Amniotic epithelial cell (primary cell): ENCODE measurements around the gene SETD6.

Experiments used
- DNase-seq: peaks from one replicate; pipeline ENCODE4 v3.0.0-alpha.2; 2010; ENCODE audit warnings: low read depth

SETD6 gene

DNA sequence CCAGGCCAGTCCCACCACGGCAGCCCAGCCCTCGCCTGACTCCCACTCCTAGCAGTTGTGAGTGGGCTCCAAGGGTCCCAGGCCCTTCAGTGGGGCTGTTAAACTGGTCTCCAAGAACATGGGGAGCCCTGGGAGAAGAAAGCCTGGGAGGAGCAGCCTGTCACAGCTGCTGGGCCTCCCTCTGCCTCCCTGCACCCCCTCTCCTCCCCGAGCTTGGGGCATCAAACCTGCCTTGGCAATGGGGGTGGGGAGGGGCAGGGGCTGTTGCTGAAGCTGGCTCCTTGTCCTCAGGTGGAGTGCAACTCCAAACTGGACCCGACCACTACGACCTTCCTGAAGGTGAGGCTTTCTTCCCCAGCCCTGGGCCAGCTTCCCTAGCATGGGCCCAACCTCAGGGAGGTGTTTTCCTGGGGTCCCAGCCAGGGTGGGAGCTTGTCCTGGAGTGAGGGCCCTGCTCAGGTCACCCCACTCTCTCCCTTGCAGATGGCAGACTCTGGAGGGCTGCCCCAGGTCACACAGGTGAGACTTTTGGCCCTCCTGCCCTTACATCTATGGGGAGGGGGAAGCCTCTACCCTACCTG lies 6.6 kb upstream of the SETD6 start:
- no peak for DNase-seq

DNA sequence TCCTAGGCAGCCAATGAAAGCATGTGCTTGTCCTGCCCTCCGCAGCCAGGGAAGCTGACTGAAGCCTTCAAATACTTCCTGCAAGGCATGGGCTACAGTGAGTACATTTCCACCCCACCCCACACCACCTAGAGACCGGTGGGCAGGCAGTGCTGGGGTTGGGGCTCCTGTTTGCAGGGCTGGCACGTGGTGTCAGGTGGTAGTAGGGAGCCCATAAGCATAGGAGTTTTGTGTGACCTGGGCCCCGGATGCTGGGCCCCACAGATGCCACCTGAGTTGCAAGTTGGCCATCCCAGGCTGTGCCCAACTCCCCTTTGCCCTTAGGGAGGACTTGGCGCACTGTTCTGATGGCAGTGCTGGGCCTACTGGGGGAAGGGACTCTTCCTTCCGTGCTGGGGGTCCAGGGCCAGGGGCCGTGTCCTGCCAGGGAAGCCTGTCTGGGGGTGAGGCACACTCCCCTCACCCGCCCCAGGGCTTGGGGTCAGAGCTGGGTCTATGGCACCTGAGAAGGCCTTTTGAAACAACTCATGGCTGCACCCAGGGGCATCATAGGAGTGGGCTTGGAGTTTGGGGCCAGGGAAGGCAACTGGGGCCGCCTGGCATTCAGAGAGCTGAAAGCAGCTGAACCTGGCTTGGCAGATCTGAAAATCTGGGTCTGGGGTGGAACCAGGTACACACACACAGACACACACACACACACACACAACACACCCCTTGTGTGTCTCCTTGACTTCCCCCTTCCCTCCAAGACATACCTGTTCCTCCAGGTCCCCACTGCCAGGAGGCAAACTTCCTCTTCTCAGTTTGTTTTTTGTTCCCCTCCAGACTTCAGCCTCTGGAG lies 5.8 kb upstream of the SETD6 start:
- no peak for DNase-seq

DNA sequence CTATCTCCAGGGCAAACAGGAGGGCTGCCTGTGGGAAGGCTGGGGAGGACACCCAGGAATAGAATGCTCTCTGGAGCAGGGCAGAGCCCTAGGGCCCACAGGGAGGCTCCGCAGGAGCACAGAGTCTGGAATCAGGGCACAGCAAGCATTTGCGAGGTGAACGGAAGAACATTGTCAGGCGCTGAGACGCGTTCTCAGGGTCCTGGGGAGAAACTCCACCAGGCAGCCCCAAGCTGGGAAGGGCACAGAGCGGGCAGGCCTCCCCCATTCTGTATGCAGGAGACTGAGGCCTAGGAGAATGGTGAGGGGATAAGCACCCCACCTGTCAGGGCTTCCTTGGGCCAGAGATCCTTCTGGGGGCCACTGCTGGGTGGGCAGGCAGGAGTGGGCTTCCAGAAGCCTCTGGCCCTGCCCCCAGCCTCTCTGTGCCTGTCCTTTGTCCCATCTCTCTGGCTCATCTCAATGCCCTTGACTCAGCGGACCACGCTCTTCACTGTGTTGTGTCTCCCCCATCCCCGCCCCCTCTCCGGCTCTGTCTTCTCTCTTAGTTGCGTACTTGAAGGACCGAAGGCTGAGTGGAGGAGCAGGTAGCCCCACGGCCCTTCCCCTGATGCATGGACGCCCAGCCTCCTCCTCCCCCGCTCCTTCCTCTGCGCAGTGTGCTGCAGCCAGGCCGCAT lies 5.1 kb upstream of the SETD6 start:
- no peak for DNase-seq

DNA sequence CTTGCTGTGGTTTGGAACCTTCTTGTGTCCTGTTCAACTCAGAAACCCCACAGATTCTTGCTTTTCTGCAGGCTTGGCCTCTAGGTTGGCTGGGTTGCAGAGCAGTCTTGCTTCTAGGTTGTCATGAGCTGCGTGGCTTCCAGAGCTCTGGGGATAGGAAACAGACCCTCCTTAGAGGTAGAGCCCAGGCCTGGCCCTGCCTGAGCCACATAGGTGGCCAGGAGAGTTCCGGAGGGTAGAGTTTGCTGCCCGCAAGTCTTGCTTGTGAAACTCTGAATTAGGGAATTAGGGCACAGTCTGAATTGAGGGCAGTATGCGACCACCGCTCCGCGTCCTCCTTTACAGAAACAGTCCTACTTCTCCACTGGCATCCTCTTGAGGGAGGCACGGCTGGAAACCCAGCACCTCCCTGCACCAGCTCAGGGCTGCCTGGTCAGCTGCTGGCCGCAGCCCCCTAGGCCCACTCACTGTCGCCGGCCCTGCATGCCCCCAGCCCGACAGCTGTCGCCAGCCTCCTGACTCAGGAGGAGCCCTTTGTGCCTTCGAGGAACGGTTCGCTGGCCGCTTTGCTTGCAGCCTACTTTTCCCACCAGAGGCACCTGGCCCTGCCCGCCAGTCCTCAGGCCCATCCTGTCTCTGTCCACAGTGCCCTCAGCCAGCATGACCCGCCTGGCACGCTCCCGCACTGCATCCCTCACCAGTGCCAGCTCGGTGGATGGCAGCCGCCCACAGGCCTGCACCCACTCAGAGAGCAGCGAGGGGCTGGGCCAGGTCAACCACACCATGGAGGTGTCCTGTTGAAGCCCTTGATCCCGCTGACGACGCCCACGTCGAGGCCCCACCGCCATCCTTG lies 4.3 kb upstream of the SETD6 start:
- DNase-seq = no peak

DNA sequence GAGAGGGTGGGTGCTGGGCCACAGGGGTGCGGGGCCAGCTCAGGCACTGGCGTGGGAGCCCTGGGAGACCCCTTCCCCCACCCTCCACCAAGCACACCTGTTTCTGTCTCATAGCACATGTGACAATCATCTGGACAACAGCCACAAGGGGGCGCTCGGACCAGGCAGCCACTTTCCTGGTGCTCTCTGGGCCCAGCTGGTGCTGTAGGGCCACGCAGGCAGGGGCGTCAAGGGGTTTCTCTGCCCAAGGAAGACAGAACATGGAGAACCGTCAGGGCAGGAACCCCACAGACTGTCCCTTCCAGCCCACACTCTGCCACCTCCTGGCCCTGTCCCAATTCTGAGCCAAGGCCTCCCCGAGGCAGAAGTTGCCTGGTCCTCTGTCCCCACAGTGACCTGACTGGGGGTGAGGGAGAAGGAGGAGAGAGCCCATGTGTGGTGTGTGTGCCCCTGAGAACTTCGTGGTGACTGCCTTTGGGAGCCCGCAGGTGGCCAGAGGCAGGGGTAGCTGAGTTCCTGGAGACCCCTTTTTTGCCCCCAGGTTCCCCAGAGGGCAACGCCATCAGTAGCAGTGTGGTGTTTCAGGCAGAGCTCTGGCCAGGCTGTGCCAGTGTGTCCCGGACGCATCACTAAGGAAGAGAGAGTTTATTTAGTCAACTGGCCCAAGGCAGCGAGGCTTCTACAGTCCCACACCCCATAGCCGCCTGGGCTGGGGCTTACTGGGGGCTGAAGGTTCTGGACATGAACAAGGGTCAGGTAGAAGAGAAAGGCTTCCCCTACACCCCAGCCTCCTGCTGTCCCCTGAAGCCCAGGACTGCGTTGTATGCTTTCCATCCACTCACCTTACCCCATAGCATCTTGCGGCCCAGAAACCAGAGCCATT lies 3.1 kb upstream of the SETD6 start:
- peak; percentile 38 for DNase-seq

DNA sequence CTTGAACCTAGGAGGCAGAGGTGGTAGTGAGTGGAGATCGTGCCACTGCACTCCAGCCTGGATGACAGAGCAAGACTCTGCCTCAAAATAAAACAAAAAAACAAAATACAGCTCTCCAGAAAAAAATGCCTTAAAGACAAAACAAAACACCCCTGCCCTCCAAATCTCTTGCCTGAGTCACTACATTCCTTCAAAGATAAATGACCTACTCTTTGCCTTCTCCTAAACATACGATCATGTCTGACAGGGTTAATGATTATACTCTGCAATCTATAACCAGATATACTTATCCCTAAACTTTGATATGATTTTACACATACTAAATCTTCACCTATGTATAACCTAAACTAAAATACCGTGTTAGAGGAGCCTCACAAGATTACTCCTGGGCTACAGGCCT lies 1.4 kb upstream of the SETD6 start:
- peak; percentile 17 for DNase-seq

DNA sequence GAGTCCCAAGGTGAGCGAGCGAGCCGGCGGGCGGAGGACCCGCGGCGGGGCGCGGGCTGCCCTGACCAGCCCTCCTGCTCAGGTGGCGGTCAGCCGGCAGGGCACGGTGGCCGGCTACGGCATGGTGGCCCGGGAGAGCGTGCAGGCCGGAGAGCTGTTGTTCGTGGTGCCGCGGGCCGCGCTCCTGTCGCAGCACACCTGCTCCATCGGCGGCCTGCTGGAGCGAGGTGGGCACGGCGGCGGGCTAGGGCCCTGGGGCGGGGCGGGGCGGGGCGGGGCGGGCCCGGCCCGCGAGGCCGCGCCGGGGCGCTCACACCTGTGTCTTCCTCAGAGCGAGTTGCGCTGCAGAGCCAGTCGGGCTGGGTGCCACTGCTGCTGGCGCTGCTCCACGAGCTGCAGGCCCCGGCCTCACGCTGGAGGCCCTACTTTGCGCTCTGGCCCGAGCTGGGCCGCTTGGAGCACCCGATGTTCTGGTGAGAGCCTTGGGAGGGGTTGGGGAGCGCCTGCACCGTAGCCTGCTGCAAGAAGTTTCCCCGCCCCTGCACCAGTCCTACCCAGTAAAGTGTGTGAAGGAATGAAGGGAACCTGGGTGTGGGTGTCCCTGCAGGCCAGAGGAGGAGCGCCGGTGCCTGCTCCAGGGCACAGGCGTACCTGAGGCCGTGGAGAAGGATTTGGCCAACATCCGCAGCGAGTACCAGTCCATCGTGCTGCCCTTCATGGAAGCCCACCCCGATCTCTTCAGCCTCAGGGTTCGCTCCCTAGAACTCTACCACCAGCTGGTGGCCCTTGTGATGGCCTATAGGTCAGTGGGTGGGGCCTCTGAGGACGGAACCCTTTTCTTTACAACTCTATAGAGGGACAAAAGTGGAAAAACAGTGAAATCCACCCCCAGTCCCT lies 802 bp downstream of the SETD6 start:
- no peak for DNase-seq

DNA sequence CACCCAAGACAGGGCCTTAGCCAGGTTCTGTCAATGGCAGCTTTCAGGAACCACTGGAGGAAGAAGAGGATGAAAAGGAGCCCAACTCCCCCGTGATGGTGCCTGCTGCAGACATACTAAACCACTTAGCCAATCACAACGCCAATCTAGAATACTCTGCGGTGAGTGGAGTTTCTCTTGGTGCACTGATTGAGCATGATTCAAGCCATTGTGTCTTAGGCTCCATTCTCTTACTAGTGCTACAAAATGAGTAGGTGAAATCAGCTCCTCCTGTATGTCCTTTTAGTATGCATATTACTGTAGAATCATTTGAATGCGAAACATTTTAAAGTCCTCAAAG lies 1.4 kb downstream of the SETD6 start:
- DNase-seq = no peak

DNA sequence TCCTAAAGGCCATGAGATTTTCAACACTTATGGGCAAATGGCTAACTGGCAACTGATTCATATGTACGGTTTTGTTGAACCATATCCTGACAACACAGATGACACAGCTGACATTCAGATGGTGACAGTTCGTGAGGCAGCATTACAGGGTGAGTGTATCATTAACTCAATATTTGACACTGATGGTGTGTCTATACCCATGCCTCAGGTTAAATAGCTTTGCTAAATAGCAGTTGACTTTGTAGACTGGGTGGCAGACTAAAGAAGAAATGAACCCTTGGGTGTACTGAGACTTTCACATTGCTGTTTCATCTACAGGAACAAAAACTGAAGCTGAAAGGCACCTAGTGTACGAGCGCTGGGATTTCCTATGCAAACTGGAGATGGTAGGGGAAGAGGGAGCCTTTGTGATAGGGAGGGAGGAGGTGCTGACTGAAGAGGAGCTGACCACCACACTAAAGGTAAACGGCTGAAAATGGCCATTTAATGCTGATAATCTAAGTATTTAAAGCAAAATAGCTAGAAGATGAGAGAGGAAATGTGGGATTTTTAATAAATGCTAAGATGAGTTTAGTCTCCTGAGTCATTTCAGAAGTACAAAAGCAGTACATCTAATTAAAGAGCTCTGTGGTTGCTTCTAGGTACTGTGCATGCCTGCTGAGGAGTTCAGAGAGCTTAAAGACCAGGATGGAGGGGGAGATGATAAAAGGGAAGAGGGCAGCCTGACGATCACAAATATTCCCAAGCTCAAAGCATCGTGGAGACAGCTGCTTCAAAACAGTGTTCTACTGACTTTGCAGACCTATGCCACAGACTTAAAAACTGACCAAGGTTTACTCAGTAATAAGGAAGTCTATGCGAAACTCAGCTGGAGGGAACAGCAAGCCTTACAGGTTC lies 3.0 kb downstream of the SETD6 start:
- DNase-seq = no peak

DNA sequence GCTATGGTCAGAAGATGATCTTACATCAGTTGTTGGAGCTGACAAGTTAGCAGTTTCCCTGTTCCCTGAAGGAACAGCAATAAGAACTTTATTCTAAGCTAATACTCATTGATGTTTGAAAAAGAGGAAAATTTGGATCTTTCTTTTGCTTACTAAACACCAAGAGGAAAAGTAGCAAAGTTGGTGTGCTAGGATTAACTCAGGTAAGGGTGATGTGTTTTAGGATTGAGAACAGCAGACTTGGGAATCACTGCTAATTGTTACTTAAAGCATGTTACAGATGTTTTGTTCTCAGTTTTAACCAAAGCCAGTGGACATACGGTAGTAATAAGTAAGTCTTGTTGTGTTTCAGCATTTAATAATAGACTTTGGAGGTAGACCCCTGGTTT lies 3.7 kb downstream of the SETD6 start:
- DNase-seq = no peak

DNA sequence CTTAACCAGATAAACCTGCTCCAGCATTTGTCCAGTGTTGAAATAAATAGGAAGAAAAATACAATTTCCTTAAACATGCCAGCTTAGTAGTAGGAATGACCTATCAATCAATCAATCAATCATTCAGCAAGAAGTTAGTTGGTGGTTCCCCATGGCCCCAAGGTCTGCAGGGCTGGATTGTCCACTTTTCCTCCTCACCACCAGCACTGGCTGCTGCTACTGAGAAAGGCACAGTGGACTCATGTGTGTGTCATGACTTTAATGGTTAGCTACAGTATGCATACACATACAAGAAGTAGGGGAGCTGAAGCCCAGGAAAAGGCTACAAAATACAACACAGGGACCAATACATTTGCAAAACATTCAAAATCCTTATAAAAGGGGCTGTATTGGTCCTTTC lies 4.4 kb downstream of the SETD6 start:
- DNase-seq = no peak

DNA sequence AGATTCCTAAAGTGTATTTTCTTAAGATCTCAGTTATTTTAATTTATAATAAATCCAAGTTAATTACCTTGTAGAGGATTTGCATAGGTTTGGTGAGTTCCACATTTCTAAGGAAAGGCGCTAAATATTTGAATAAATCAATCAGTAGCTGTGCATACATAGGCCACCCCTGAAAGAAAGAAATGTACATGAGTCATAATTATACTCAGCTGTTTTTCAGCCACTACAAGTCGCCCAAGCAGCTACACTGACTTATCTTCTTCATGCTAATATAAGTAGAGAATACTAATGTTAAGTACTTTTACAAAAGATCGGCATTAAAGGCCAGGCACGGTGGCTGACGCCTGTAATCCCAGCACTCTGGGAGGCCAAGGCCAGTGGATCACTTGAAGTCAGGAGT lies 14.9 kb downstream of the SETD6 start:
- DNase-seq = no peak

DNA sequence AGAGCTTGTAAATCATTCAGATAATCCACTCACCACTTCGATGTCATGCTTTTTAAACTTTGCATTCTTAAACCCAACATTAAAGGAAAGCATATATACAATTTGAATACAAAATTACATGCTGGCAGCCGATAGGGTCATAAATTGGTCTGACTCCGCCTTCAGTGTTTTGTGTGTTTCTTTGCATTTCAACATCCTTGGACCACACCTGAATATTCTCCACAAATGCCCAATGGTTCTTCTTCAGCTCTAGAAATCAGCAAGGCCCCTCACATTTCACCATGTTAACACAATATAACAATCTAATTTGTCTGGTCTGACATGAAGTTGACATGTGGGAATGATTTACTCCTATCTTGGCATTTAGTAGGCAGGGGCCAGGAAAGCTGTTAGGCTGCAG lies 17.1 kb downstream of the SETD6 start:
- DNase-seq = no peak

DNA sequence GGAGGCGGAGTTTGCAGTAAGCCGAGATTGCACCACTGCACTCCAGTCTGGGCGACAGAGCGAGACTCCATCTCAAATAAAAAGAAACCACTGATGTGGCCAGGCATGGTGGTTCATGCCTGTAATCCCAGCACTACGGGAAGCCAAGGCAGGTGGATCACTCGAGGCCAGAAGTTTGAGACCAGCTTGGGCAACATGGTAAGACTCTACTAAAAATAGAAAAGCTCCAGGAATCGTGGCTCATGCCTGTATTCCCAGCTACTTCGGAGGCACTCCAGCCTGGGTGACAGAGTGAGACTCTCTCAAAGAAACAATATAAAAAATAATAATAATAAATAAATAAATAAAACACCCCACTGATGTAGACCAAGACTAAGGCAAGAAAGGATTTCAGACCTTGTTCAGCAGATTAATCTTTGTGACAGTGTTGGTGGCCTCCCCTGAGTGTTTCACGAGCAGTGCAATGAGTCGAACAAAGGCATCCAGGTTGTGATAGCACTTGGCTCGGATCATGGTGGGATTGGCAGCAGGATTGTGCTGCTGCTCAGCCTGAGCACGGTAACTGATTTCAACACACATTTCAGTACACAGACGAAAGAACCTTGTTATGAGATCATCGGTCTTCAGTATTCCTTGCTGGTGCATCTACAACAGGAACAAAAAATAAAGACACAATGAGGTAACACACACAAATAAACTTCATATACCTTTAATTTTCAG lies 18.6 kb downstream of the SETD6 start:
- peak; percentile 66 for DNase-seq

DNA sequence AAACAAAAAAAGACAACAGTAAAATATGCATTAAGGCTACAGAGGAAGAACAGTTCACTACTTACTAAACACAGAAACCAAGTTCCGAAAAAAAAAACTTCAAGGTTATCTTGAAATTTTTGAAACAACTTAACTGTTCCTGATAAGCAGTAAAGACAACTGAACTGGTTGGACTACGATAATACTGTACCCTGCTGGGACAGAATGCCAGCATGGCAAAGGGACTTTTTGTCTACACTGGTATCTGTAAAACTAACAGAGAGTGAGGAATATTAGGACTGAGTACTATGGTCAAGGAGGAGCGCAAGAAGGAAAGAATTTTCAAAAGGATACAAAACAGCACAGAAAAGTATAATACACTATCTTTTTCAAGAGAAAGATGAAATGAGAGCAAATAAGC lies 19.8 kb downstream of the SETD6 start:
- DNase-seq = no peak

DNA sequence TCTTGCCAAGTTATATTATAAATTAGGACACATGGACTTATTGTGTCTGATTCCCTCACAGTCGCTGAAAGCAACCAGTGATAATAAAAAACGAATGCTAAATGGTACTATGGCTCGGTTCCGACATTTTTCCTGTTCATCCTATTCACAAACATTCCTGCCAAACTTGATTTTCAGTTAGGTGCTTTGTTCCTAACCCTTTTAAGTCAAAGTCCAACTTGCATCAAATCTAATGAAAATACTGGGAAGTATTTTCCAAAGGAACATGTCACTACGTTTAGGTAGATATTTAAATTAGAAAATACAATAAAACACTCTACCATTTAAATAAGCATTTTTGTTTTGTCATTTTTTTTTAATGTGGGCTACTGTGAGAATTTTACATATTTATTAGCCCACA lies 21.0 kb downstream of the SETD6 start:
- no peak for DNase-seq

DNA sequence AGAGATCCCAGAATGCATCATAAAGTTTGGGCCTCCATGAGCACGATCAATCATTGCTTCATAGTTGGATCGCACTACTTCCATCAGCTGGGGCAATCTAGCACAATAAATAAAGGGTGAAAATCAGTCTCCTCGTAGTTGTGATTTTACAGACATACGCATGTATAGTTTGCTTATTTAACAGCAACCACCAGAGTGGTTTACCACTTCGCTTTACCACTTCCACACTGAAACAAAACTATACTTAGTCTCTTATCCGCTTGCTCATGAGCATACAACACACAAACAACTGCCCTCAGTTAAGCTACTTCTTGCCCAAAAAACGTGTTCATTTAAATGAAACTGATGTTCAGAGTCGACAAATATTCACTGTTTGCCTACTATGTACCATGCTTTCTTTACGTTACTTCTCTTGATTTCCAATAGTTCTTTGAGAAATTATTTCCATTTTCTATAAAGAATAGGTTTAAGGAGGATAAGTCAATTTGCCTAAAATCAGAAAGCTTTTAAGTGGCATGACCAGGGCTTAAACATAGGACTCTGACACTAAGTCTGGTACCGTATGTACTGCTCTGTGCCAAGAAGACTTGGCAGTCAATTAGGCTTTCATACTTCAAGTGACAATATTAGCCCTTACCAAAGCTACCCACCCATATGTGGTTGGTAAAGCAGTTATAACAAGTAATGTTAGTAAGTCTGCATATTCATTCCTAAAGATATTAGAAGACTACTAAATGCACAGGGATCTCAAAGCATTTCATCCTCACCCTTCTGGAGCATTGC lies 22.0 kb downstream of the SETD6 start:
- DNase-seq = no peak

DNA sequence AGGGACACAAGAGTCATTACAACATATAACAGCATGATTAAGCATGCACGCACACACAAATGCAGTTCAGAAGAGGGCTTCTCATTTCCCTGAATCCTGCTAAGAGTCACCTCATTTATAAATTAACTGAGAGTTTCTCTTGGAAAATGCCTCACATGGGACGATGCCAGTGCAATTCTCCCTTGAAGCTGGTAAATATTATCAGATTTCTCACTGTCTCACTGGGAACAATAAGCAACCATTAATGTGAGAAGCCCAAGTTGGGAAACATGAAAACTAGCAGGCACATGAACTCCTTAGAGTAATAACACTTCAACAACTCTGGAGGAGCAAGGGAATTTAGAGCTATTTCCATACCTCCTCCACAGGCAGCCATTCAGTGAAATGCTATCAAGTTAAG lies 26.4 kb downstream of the SETD6 start:
- no peak for DNase-seq
